Thoracic aorta (tissue), 2 donors: ENCODE results near the gene SGPL1. TPM values are rescaled to one million over a fixed set of nuclear protein-coding genes. Genes with fewer than 3 reads are reported as not detected.

Source experiments
- ATAC-seq: fragments of 150-250 bp; one replicate; pipeline ENCODE4 v1.8.0; 2017; ENCODE audit warnings: low read depth; ENCODE audit not compliant: insufficient number of reproducible peaks, low FRiP score
- DNase-seq: peaks from one replicate; pipeline ENCODE4 v3.0.0-alpha.2; 2020; ENCODE audit warnings: low spot score
- H3K27ac ChIP-seq, 2 donors: fragments of 200-600 bp; sonication (generic); 1 replicate in 1 of 2; 2 replicates in 1 of 2; pipeline ENCODE4 v1.5.1; 2016; ENCODE audit warnings: mild to moderate bottlenecking in 2 of 2, moderate library complexity in 2 of 2
- H3K27me3 ChIP-seq: fragments of 200-600 bp; sonication (generic); replicated peaks from 2 replicates; pipeline ENCODE4 v1.6.0; 2016; ENCODE audit warnings: mild to moderate bottlenecking; ENCODE audit not compliant: insufficient read depth
- H3K36me3 ChIP-seq: fragments of 200-600 bp; sonication (generic); one replicate; pipeline ENCODE4 v1.5.1; 2016
- H3K4me1 ChIP-seq, 2 donors: fragments of 200-600 bp; sonication (generic); 1 replicate in 1 of 2; 2 replicates in 1 of 2; pipeline versions ENCODE4 v1.5.1 to v1.6.0; 2016; ENCODE audit warnings: low read depth in 2 of 2, mild to moderate bottlenecking in 1 of 2; ENCODE audit not compliant: control insufficient read depth in 1 of 2
- H3K4me3 ChIP-seq: fragments of 200-600 bp; sonication (generic); 2 replicates; pipeline ENCODE4 v1.5.1; 2016; ENCODE audit warnings: mild to moderate bottlenecking
- H3K9me3 ChIP-seq: fragments of 200-600 bp; sonication (generic); 2 replicates; pipeline ENCODE4 v1.5.1; 2016
- total RNA-seq, 2 donors: library from RNA; depleted of rRNA; stranded (reverse); fragments of >200 nt; gene quantifications; one replicate each; pipeline versions ENCODE4 v1.1.0 to v1.2.3, GENCODE V29; 2016
- TF ChIP-seq, protein P1 (sequence below): fragments of 200-600 bp; sonication (generic); IDR thresholded peaks from one replicate; pipeline ENCODE4 v1.5.1; 2019; ENCODE audit warnings: antibody characterized with exemption

SGPL1 gene
- total RNA-seq, 2 donors from 2014 or later, result 15.0 to 26.0 TPM

DNA sequence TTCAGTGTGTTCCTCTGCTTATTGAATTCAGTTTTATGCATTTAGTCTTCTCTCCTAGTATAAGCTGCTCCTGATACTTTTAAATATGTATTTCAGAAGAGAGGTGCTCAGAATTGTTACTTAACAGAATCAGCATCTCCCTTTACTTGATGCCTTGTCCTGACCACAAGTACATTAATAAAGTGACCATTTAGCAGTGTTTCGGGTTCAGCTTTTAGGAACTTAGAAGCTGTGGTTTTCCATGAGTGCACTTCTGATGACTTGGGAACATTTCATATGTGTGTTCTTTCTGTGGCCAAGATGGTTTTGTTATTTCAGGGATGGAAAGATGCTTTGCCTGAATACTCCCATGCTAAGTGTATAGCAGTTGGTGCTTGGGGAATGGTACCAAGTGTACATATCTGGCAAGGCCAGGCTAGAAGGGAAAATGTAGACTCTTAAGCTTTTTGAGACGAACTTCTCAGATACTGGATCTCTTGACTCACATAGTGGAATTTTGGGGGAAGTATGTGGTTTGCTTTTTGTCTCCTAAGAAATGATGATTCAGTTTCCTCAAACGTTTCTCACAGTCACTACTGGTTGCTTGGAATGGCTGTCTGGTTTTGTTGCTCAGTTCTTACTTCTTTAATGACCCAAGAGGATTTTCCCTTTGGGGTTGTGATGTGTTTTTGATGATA lies 17.2 kb downstream of the SGPL1 start:
- Histone ChIP-seq H3K27ac (no peak overlapping the region), H3K4me3 (no peak overlapping the region), H3K4me1 (peaks cover 9 to 15% of the 10 kb centered on the region in 2 donors), H3K9me3 (no peaks in the 10 kb centered on the region), H3K36me3 (no peaks in the 10 kb centered on the region), H3K27me3 (no peaks in the 10 kb centered on the region)
- ATAC-seq (peak; percentile 57), DNase-seq (no peak)
- TF ChIP-seq, protein P1, sequence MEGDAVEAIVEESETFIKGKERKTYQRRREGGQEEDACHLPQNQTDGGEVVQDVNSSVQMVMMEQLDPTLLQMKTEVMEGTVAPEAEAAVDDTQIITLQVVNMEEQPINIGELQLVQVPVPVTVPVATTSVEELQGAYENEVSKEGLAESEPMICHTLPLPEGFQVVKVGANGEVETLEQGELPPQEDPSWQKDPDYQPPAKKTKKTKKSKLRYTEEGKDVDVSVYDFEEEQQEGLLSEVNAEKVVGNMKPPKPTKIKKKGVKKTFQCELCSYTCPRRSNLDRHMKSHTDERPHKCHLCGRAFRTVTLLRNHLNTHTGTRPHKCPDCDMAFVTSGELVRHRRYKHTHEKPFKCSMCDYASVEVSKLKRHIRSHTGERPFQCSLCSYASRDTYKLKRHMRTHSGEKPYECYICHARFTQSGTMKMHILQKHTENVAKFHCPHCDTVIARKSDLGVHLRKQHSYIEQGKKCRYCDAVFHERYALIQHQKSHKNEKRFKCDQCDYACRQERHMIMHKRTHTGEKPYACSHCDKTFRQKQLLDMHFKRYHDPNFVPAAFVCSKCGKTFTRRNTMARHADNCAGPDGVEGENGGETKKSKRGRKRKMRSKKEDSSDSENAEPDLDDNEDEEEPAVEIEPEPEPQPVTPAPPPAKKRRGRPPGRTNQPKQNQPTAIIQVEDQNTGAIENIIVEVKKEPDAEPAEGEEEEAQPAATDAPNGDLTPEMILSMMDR, result no peak

DNA sequence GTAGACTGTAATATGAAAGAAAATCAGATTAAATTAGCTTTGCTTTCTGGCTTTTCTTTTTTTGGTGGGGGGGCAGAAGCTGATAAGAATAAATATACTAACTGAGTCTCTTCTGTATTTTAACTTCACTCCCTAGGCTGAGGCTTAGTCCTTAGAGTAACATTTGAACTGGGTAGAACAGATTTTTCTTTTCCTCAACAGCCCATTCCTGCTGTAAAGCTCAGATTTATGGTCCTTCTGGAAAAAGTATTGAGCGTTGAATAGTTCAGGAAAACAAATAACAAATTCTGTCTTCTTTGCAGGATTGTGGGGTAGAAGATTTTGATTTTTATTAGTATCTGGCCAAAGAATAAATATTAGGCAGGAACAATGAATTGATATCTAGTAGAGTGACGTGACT lies 17.9 kb downstream of the SGPL1 start:
- DNase-seq (no peak), ATAC-seq (no peak)
- Histone ChIP-seq H3K9me3 (no peaks in the 10 kb centered on the region), H3K36me3 (no peaks in the 10 kb centered on the region), H3K27ac (no peak overlapping the region), H3K4me1 (peaks cover 9 to 15% of the 10 kb centered on the region in 2 donors), H3K4me3 (no peak overlapping the region), H3K27me3 (no peaks in the 10 kb centered on the region)
- TF ChIP-seq, protein P1, result no peak

DNA sequence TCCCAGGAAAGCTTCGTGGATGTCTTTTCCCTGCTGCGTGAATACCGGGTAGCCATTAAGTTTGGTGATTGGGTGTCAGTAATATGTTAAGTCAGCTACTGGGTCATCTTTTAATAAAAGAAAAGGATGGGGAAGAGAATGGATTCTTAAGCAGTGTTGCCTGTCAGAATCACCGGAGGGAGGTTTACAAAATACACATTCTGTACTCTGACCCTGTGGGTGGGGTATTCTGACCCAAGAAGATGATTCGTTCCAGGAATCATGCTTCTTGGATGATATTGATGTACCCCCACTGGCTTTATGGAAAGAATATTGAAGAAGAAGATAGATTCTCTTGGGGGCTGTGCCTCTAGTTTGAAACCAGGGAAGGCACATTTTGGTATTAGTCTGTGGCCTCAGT lies 18.3 kb downstream of the SGPL1 start:
- ATAC-seq (no peak), DNase-seq (no peak)
- Histone ChIP-seq H3K9me3 (no peaks in the 10 kb centered on the region), H3K27me3 (no peaks in the 10 kb centered on the region), H3K27ac (no peak overlapping the region), H3K4me3 (no peak overlapping the region), H3K36me3 (no peaks in the 10 kb centered on the region), H3K4me1 (peaks cover 9 to 15% of the 10 kb centered on the region in 2 donors)
- TF ChIP-seq, protein P1, result no peak

DNA sequence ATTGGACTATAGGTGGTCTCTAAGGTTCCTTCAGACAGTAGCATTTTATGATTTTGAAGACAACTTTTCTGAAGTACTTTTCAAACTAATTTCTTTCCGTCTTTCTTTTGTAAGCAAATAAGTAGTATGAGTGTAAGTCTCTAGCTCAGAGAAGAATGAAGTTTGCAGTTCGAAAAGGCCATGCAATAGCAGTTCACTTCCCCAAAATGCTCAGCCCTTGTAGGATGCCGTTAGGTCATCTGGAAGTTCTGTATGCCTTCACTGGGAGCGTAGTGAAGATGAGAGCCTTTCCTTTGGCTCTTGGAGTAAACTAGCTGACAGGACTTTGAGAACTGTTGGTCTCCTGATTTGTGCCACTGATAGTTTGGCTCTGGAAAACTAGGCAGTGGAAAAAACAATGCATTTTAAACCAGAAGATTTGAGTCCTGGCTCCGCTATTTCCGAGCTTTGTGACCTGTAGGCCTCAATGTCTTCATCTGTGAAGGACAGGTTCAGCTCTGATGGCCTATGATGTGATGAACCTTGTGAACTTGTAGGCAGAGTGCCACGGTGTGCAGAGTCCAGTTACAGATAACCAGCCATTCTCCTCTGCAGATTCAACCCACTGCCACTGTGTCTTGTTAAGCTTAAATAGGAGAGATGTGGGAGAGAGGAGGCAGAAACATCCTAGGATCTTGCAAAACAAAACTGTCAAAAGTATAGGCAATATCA lies 18.8 kb downstream of the SGPL1 start:
- Histone ChIP-seq H3K27me3 (no peaks in the 10 kb centered on the region), H3K9me3 (no peaks in the 10 kb centered on the region), H3K4me1 (peaks cover 9 to 15% of the 10 kb centered on the region in 2 donors), H3K27ac (no peak overlapping the region), H3K4me3 (no peak overlapping the region), H3K36me3 (no peaks in the 10 kb centered on the region)
- ATAC-seq (no peak), DNase-seq (no peak)
- TF ChIP-seq, protein P1, result no peak

DNA sequence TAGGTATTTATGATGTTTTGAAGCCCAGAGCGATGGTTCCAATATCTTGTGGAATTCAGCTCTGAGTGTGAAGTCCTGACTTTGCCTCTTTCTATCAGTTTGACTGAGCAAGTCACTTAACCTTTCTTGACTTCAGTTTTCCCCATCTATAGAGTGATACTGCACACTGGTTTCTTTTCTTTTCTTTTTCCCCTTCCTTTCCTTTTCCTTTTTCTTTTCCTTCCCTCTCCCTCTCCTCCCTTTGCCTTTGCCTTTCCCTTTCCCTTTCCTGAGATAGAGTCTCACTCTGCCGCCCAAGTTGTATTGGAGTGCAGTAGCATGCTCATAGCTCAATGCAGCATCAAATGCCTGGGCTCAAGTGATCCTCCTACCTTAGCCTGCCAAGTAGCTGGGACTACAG lies 20.6 kb downstream of the SGPL1 start:
- Histone ChIP-seq H3K4me1 (peaks cover 9 to 15% of the 10 kb centered on the region in 2 donors), H3K27me3 (no peaks in the 10 kb centered on the region), H3K36me3 (no peaks in the 10 kb centered on the region), H3K4me3 (no peak overlapping the region), H3K9me3 (no peaks in the 10 kb centered on the region), H3K27ac (no peak overlapping the region)
- no peak for DNase-seq
- TF ChIP-seq, protein P1, result no peak
- ATAC-seq, result no peak
